Endothelial cell of hepatic sinusoid (primary cell): ENCODE data around the gene RALGDS.
"Not testable (repeated sequence)": the region's sequence is repeated elsewhere in the genome, so short reads cannot be mapped to it uniquely, and the experiment has no call there.

Experiments used
- in situ Hi-C: cut with HindIII; loops from 2 replicates; pipeline ENCODE4 v1.10.0; 2017; ENCODE audit warnings: low sequenced_read_pairs

Gene RALGDS

GRCh38 chr9:133072210-133072609, 48.8 kb downstream of the RALGDS start:
- in situ Hi-C loops = not testable (repeated sequence)

GRCh38 chr9:133071484-133072150, 49.4 kb downstream of the RALGDS start:
- in situ Hi-C loops = no loop called here

DNA sequence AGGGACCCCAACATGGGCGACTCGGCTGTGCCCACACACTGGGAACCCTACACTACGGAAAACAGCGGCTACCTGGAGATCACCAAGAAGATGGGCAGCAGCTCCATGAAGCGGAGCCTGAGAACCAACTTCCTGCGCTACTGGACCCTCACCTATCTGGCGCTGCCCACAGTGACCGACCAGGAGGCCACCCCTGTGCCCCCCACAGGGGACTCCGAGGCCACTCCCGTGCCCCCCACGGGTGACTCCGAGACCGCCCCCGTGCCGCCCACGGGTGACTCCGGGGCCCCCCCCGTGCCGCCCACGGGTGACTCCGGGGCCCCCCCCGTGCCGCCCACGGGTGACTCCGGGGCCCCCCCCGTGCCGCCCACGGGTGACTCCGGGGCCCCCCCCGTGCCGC, 50.1 kb downstream of the RALGDS start:
- in situ Hi-C loops = not testable (repeated sequence)

- in situ Hi-C loops = not testable (repeated sequence)
Observed at GRCh38 chr9:133070500-133070961, 50.5 kb downstream of the RALGDS start.

- in situ Hi-C loops = not testable (repeated sequence)
Observed at GRCh38 chr9:133068431-133068830, 52.6 kb downstream of the RALGDS start.

DNA sequence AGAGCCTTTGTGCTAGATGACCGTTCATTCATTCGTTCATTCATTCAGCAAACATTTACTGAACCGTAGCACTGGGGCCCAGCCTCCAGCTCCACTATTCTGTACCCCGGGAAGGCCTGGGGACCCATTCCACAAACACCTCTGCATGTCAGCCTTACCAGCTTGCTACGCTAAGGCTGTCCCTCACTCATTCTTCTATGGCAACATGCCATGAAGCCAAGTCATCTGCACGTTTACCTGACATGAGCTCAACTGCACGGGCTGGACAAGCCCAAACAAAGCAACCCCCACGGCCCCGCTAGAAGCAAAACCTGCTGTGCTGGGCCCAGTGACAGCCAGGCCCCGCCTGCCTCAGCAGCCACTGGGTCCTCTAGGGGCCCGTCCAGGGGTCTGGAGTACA, 53.2 kb downstream of the RALGDS start:
- in situ Hi-C loops = no loop called here

DNA sequence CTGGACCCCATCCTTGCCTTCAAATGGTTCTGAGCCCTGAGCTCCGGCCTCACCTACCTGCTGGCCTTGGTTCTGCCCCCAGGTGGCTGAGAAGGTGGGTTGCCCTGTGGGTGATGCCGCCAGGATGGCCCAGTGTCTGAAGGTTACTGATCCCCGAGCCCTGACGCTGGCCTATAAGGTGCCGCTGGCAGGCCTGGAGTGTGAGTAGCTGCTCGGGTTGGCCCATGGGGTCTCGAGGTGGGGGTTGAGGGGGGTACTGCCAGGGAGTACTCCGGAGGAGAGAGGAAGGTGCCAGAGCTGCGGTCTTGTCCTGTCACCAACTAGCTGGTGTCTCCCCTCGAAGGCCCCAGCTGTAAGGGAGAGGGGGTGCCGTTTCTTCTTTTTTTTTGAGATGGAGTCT, 54.0 kb downstream of the RALGDS start:
- in situ Hi-C loops = no loop called here

GRCh38 chr9:133066181-133066983, 54.7 kb downstream of the RALGDS start:
- in situ Hi-C loops = no loop called here

DNA sequence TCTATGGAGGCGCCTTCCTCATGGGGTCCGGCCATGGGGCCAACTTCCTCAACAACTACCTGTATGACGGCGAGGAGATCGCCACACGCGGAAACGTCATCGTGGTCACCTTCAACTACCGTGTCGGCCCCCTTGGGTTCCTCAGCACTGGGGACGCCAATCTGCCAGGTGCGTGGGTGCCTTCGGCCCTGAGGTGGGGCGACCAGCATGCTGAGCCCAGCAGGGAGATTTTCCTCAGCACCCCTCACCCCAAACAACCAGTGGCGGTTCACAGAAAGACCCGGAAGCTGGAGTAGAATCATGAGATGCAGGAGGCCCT, 56.0 kb downstream of the RALGDS start:
- in situ Hi-C loops = no loop called here

GRCh38 chr9:133064241-133065069, 56.6 kb downstream of the RALGDS start:
- in situ Hi-C loops = no loop called here

DNA sequence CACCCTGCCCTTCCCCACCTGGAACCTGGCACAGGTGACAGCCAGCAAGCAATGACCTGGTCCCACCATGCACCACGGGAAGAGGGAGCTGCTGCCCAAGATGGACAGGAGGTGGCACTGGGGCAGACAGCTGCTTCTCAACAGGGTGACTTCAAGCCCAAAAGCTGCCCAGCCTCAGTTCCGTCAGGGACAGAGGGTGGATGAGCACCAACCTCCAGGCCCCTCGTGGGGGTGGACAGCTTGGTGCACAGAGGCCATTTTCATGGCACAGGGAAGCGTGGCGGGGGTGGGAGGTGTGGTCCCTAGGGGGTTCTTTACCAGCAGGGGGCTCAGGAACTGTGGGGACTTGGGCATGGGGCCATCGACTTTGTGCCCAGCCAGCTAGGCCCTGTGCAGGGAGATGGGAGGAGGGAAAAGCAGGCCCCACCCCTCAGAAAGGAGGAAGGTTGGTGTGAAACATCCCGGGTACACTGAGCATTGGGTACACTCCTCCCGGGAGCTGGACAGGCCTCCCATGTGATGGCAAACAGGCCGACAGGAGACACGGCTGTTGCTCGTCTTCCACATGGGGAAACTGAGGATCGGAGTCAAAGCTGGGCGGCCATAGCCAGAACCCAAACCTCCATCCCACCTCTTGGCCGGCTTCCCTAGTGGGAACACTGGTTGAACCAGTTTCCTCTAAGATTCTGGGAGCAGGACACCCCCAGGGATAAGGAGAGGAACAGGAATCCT, 57.4 kb downstream of the RALGDS start:
- in situ Hi-C loops = no loop called here

GRCh38 chr9:133063159-133063499, 57.9 kb downstream of the RALGDS start:
- in situ Hi-C loops = no loop called here

DNA sequence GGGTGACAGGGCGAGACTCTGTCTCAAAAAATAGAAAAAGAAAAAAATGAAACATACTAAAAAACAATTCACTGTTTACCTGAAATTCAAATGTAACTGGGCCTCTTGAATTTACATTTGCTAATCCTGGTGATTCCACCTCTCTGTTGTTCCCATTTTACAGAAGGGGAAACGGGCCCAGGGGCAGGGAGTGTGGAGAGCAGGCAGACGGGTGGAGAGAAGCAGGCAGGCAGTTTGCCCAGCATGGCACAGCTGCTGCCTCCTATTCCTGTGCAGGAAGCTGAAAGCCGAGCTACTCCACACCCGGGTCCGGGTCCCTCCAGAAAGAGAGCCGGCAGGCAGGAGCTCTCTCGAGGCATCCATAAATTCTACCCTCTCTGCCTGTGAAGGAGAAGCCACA, 58.5 kb downstream of the RALGDS start:
- in situ Hi-C loops = not testable (repeated sequence)

- in situ Hi-C loops = not testable (repeated sequence)
Observed at GRCh38 chr9:133061764-133062145, 59.3 kb downstream of the RALGDS start, which contains the start of gene CEL. TSS of gene CEL (plus strand) at chr9:133061981. CDS start at chr9:133062003, 22 bp downstream.

DNA sequence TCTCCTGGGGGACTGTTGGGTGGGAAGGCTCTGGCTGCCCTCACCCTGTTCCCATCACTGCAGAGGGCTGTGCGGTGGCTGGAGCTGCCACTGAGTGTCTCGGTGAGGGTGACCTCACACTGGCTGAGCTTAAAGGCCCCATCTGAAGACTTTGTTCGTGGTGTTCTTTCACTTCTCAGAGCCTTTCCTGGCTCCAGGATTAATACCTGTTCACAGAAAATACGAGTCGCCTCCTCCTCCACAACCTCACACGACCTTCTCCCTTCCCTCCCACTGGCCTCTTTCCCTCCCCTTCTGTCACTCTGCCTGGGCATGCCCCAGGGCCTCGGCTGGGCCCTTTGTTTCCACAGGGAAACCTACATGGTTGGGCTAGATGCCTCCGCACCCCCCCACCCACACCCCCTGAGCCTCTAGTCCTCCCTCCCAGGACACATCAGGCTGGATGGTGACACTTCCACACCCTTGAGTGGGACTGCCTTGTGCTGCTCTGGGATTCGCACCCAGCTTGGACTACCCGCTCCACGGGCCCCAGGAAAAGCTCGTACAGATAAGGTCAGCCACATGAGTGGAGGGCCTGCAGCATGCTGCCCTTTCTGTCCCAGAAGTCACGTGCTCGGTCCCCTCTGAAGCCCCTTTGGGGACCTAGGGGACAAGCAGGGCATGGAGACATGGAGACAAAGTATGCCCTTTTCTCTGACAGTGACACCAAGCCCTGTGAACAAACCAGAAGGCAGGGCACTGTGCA, 59.8 kb downstream of the RALGDS start:
- in situ Hi-C loops = not testable (repeated sequence)

GRCh38 chr9:133060417-133060841, 60.6 kb downstream of the RALGDS start:
- in situ Hi-C loops = no loop called here

- in situ Hi-C loops = no loop called here
Observed at GRCh38 chr9:133059623-133060022, 61.4 kb downstream of the RALGDS start.

- in situ Hi-C loops = no loop called here
Observed at GRCh38 chr9:133058550-133059320, 62.3 kb downstream of the RALGDS start.

- in situ Hi-C loops = no loop called here
Observed at GRCh38 chr9:133058071-133058470, 63.0 kb downstream of the RALGDS start.
